ENCODE measurements around the gene LRRC45. TPM values are rescaled to one million over a fixed set of nuclear protein-coding genes. Genes with fewer than 3 reads are reported as not detected.

The LRRC45 gene
- total and polyA plus RNA-seq, 9 of the 15 experiments (the other 6 are each of a cell fraction or from before 2014, with no cell fraction given): 3.5 to 21.5 (median 11.2) TPM; not detected in 2

DNA sequence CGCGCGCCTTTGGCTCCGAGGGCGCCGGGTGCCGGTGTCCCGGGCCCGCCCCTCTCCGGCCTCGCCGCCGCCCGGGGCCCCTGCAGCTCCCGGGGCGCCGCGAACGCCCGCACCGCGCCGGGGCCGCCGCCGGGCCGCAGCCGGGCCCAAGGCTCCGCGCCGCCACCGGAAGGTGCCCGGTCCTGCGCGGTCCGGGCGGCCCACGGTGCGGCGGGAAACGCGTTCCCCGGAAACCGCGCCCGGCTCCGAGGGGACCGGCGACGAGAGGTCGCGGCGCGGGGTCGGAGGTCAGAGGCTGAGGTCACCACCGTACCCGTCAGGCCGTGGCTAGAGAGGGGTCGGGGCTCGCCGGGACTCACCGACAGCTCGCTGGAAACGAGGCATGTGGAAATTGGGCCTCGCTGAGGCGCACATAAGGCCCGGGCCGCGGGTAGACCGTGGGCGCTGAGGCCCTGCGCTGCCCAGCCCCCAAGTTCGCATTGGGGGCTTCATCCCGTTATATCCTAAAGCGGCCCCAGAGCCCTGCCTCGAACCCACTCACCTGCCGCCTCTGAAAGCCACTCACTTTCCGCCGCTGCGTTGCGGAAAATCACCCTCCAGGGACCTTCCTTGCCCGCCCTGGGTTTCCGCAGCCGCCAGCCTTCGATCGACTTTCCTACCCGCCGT is 42.7 kb downstream of the LRRC45 start, which contains the start of gene DUS1L (continued):
- TF ChIP-seq, protein P1, sequence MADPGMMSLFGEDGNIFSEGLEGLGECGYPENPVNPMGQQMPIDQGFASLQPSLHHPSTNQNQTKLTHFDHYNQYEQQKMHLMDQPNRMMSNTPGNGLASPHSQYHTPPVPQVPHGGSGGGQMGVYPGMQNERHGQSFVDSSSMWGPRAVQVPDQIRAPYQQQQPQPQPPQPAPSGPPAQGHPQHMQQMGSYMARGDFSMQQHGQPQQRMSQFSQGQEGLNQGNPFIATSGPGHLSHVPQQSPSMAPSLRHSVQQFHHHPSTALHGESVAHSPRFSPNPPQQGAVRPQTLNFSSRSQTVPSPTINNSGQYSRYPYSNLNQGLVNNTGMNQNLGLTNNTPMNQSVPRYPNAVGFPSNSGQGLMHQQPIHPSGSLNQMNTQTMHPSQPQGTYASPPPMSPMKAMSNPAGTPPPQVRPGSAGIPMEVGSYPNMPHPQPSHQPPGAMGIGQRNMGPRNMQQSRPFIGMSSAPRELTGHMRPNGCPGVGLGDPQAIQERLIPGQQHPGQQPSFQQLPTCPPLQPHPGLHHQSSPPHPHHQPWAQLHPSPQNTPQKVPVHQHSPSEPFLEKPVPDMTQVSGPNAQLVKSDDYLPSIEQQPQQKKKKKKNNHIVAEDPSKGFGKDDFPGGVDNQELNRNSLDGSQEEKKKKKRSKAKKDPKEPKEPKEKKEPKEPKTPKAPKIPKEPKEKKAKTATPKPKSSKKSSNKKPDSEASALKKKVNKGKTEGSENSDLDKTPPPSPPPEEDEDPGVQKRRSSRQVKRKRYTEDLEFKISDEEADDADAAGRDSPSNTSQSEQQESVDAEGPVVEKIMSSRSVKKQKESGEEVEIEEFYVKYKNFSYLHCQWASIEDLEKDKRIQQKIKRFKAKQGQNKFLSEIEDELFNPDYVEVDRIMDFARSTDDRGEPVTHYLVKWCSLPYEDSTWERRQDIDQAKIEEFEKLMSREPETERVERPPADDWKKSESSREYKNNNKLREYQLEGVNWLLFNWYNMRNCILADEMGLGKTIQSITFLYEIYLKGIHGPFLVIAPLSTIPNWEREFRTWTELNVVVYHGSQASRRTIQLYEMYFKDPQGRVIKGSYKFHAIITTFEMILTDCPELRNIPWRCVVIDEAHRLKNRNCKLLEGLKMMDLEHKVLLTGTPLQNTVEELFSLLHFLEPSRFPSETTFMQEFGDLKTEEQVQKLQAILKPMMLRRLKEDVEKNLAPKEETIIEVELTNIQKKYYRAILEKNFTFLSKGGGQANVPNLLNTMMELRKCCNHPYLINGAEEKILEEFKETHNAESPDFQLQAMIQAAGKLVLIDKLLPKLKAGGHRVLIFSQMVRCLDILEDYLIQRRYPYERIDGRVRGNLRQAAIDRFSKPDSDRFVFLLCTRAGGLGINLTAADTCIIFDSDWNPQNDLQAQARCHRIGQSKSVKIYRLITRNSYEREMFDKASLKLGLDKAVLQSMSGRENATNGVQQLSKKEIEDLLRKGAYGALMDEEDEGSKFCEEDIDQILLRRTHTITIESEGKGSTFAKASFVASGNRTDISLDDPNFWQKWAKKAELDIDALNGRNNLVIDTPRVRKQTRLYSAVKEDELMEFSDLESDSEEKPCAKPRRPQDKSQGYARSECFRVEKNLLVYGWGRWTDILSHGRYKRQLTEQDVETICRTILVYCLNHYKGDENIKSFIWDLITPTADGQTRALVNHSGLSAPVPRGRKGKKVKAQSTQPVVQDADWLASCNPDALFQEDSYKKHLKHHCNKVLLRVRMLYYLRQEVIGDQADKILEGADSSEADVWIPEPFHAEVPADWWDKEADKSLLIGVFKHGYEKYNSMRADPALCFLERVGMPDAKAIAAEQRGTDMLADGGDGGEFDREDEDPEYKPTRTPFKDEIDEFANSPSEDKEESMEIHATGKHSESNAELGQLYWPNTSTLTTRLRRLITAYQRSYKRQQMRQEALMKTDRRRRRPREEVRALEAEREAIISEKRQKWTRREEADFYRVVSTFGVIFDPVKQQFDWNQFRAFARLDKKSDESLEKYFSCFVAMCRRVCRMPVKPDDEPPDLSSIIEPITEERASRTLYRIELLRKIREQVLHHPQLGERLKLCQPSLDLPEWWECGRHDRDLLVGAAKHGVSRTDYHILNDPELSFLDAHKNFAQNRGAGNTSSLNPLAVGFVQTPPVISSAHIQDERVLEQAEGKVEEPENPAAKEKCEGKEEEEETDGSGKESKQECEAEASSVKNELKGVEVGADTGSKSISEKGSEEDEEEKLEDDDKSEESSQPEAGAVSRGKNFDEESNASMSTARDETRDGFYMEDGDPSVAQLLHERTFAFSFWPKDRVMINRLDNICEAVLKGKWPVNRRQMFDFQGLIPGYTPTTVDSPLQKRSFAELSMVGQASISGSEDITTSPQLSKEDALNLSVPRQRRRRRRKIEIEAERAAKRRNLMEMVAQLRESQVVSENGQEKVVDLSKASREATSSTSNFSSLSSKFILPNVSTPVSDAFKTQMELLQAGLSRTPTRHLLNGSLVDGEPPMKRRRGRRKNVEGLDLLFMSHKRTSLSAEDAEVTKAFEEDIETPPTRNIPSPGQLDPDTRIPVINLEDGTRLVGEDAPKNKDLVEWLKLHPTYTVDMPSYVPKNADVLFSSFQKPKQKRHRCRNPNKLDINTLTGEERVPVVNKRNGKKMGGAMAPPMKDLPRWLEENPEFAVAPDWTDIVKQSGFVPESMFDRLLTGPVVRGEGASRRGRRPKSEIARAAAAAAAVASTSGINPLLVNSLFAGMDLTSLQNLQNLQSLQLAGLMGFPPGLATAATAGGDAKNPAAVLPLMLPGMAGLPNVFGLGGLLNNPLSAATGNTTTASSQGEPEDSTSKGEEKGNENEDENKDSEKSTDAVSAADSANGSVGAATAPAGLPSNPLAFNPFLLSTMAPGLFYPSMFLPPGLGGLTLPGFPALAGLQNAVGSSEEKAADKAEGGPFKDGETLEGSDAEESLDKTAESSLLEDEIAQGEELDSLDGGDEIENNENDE (IDR thresholded peaks at IDR 0.05; ENCODE audit: low read depth, low read length): peak; percentile 25
- no peak for TF ChIP-seq ETV6 (IDR thresholded peaks at IDR 0.05; ENCODE audit: borderline replicate concordance in 1 of 2, low read depth in 2 of 2, low read length in 1 of 2)
- TF ChIP-seq ETV6 (CRISPR knock-in tag; IDR thresholded peaks at IDR 0.05; ENCODE audit: borderline replicate concordance): no peak
- TF ChIP-seq, protein P2, sequence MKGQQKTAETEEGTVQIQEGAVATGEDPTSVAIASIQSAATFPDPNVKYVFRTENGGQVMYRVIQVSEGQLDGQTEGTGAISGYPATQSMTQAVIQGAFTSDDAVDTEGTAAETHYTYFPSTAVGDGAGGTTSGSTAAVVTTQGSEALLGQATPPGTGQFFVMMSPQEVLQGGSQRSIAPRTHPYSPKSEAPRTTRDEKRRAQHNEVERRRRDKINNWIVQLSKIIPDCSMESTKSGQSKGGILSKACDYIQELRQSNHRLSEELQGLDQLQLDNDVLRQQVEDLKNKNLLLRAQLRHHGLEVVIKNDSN (CRISPR knock-in tag; IDR thresholded peaks at IDR 0.05): no peak
- TF ChIP-seq ZFP1 (CRISPR knock-in tag; IDR thresholded peaks at IDR 0.05): no peak
- TF ChIP-seq MEIS2 (IDR thresholded peaks at IDR 0.05; ENCODE audit: partially characterized antibody): no peak
- TF ChIP-seq, protein P3, sequence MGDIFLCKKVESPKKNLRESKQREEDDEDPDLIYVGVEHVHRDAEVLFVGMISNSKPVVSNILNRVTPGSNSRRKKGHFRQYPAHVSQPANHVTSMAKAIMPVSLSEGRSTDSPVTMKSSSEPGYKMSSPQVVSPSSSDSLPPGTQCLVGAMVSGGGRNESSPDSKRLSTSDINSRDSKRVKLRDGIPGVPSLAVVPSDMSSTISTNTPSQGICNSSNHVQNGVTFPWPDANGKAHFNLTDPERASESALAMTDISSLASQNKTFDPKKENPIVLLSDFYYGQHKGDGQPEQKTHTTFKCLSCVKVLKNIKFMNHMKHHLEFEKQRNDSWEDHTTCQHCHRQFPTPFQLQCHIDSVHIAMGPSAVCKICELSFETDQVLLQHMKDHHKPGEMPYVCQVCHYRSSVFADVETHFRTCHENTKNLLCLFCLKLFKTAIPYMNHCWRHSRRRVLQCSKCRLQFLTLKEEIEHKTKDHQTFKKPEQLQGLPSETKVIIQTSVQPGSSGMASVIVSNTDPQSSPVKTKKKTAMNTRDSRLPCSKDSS (IDR thresholded peaks at IDR 0.05; ENCODE audit: low read depth, partially characterized antibody): no peak
- 0 out of 2 replicates have a peak, but pooled peaks have one; percentile 31 for TF ChIP-seq EP300 (IDR thresholded peaks at IDR 0.05; ENCODE audit: low read length)
- peak; percentile 81 for TF ChIP-seq MYC (IDR thresholded peaks at IDR 0.05; ENCODE audit: low read depth, low read length)
- no peak; the same call in 1 of the 2 replicates for TF ChIP-seq MYC (CRISPR knock-in tag; IDR thresholded peaks at IDR 0.05; ENCODE audit: borderline replicate concordance, low read depth)
- TF ChIP-seq, protein P4, sequence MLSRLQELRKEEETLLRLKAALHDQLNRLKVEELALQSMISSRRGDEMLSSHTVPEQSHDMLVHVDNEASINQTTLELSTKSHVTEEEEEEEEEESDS (CRISPR knock-in tag; IDR thresholded peaks at IDR 0.05): no peak
